ENCODE results near the gene HCRT.

HCRT gene

GRCh38 chr17:42183741-42184711 lies 1.2 kb downstream of the HCRT start:
- no peak overlapping the region for H3K4ac ChIP-seq (ENCODE audit: low read depth, low read length)
- no peak overlapping the region for H3K27ac ChIP-seq (ENCODE audit: low read depth, low read length)
- H3K23ac ChIP-seq (ENCODE audit: low read length), result no peak overlapping the region
- WGBS (ENCODE audit: extremely low coverage, insufficient coverage, insufficient read length), result no CpG with 5 or more reads among the region's 83 CpGs
- peak; percentile 51 to 74 for DNase-seq
- H3K9me3 ChIP-seq (ENCODE audit: insufficient read depth, low read depth, low read length), result peaks cover 6% of the 10 kb centered on the region
- no peak overlapping the region for H2AK5ac ChIP-seq (ENCODE audit: low read length)
- no peak overlapping the region for H4K8ac ChIP-seq (ENCODE audit: low read depth, low read length)
- H3K14ac ChIP-seq (ENCODE audit: low read length), result no peak overlapping the region
- H3K18ac ChIP-seq (ENCODE audit: low read length), result no peak overlapping the region
- peak overlapping the region; percentile 6 for H4K91ac ChIP-seq (ENCODE audit: low read depth, low read length)
- H3K27me3 ChIP-seq (ENCODE audit: insufficient read depth, low read length), result peaks cover 38% of the 10 kb centered on the region
- H2BK120ac ChIP-seq (ENCODE audit: insufficient read depth, low read length, poor library complexity), result peak overlapping the region; percentile 15
- peak overlapping the region; percentile 10 for H2AFZ ChIP-seq (ENCODE audit: insufficient read depth, low read length, poor library complexity)
- no peaks in the 10 kb centered on the region for H3K79me1 ChIP-seq (ENCODE audit: low read length)
- H2BK5ac ChIP-seq (ENCODE audit: low read depth, low read length, poor library complexity), result no peak overlapping the region
- peak overlapping the region; percentile 83 for H3K4me2 ChIP-seq (ENCODE audit: low read length)
- no peaks in the 10 kb centered on the region for H3K79me2 ChIP-seq (ENCODE audit: control insufficient read depth, insufficient read depth, low read length, poor library complexity)
- H4K12ac ChIP-seq (ENCODE audit: low read depth, low read length), result no peak overlapping the region
- peak overlapping the region; percentile 23 for H2BK12ac ChIP-seq (ENCODE audit: low read length)
- H3K4me1 ChIP-seq (ENCODE audit: control insufficient read depth in 1 of 2, insufficient read depth in 2 of 2, low read length in 2 of 2), result peaks cover 12 to 22% of the 10 kb centered on the region in 2 experiments
- no peaks in the 10 kb centered on the region for H3K36me3 ChIP-seq (ENCODE audit: control insufficient read depth in 1 of 2, insufficient read depth in 2 of 2, low read length in 2 of 2)
- H3K9ac ChIP-seq (ENCODE audit: low read length), result no peak overlapping the region
- peak overlapping the region; percentile 51 for H3K4me3 ChIP-seq (ENCODE audit: low read depth, low read length)

- no CpG with 5 or more reads among the region's 9 CpGs for WGBS (ENCODE audit: extremely low coverage, insufficient coverage, insufficient read length)
- H3K23ac ChIP-seq (ENCODE audit: low read length), result no peak overlapping the region
- H4K8ac ChIP-seq (ENCODE audit: low read depth, low read length), result no peak overlapping the region
- H3K36me3 ChIP-seq (ENCODE audit: control insufficient read depth in 1 of 2, insufficient read depth in 2 of 2, low read length in 2 of 2), result no peaks in the 10 kb centered on the region
- H3K4me2 ChIP-seq (ENCODE audit: low read length), result no peak overlapping the region
- H3K9ac ChIP-seq (ENCODE audit: low read length), result no peak overlapping the region
- no peak overlapping the region for H2AK5ac ChIP-seq (ENCODE audit: low read length)
- no peak overlapping the region for H3K27ac ChIP-seq (ENCODE audit: low read depth, low read length)
- H3K9me3 ChIP-seq (ENCODE audit: insufficient read depth, low read depth, low read length), result peaks cover 9% of the 10 kb centered on the region
- H2AFZ ChIP-seq (ENCODE audit: insufficient read depth, low read length, poor library complexity), result no peak overlapping the region
- no peak overlapping the region for H3K18ac ChIP-seq (ENCODE audit: low read length)
- H3K14ac ChIP-seq (ENCODE audit: low read length), result no peak overlapping the region
- H3K79me1 ChIP-seq (ENCODE audit: low read length), result no peaks in the 10 kb centered on the region
- DNase-seq, result no peak
- H2BK120ac ChIP-seq (ENCODE audit: insufficient read depth, low read length, poor library complexity), result no peak overlapping the region
- peaks cover 38% of the 10 kb centered on the region for H3K27me3 ChIP-seq (ENCODE audit: insufficient read depth, low read length)
- H4K91ac ChIP-seq (ENCODE audit: low read depth, low read length), result no peak overlapping the region
- no peak overlapping the region for H4K12ac ChIP-seq (ENCODE audit: low read depth, low read length)
- no peaks in the 10 kb centered on the region for H3K79me2 ChIP-seq (ENCODE audit: control insufficient read depth, insufficient read depth, low read length, poor library complexity)
- H3K4ac ChIP-seq (ENCODE audit: low read depth, low read length), result no peak overlapping the region
- no peak overlapping the region for H2BK12ac ChIP-seq (ENCODE audit: low read length)
- no peak overlapping the region for H2BK5ac ChIP-seq (ENCODE audit: low read depth, low read length, poor library complexity)
- H3K4me1 ChIP-seq (ENCODE audit: control insufficient read depth in 1 of 2, insufficient read depth in 2 of 2, low read length in 2 of 2), result peaks cover 12 to 22% of the 10 kb centered on the region in 2 experiments
- H3K4me3 ChIP-seq (ENCODE audit: low read depth, low read length), result no peak overlapping the region
Measured at GRCh38 chr17:42182927-42183734, 2.1 kb downstream of the HCRT start.

- H3K36me3 ChIP-seq (ENCODE audit: control insufficient read depth in 1 of 2, insufficient read depth in 2 of 2, low read length in 2 of 2), result no peaks in the 10 kb centered on the region
- DNase-seq, result no peak
- H3K27me3 ChIP-seq (ENCODE audit: insufficient read depth, low read length), result peaks cover 38% of the 10 kb centered on the region
- no peak overlapping the region for H2BK5ac ChIP-seq (ENCODE audit: low read depth, low read length, poor library complexity)
- peaks cover 9% of the 10 kb centered on the region for H3K9me3 ChIP-seq (ENCODE audit: insufficient read depth, low read depth, low read length)
- no peak overlapping the region for H3K14ac ChIP-seq (ENCODE audit: low read length)
- no peak overlapping the region for H4K12ac ChIP-seq (ENCODE audit: low read depth, low read length)
- H2BK120ac ChIP-seq (ENCODE audit: insufficient read depth, low read length, poor library complexity), result no peak overlapping the region
- no peak overlapping the region for H4K8ac ChIP-seq (ENCODE audit: low read depth, low read length)
- no peak overlapping the region for H3K23ac ChIP-seq (ENCODE audit: low read length)
- no peak overlapping the region for H3K27ac ChIP-seq (ENCODE audit: low read depth, low read length)
- H3K9ac ChIP-seq (ENCODE audit: low read length), result no peak overlapping the region
- no peak overlapping the region for H3K4me3 ChIP-seq (ENCODE audit: low read depth, low read length)
- H3K4me2 ChIP-seq (ENCODE audit: low read length), result no peak overlapping the region
- WGBS (ENCODE audit: extremely low coverage, insufficient coverage, insufficient read length), result no CpG with 5 or more reads among the region's 2 CpGs
- no peak overlapping the region for H2AFZ ChIP-seq (ENCODE audit: insufficient read depth, low read length, poor library complexity)
- no peak overlapping the region for H3K4ac ChIP-seq (ENCODE audit: low read depth, low read length)
- no peak overlapping the region for H2BK12ac ChIP-seq (ENCODE audit: low read length)
- no peak overlapping the region for H4K91ac ChIP-seq (ENCODE audit: low read depth, low read length)
- H2AK5ac ChIP-seq (ENCODE audit: low read length), result no peak overlapping the region
- H3K79me1 ChIP-seq (ENCODE audit: low read length), result no peaks in the 10 kb centered on the region
- H3K79me2 ChIP-seq (ENCODE audit: control insufficient read depth, insufficient read depth, low read length, poor library complexity), result no peaks in the 10 kb centered on the region
- no peak overlapping the region for H3K18ac ChIP-seq (ENCODE audit: low read length)
- H3K4me1 ChIP-seq (ENCODE audit: control insufficient read depth in 1 of 2, insufficient read depth in 2 of 2, low read length in 2 of 2), result peaks cover 12 to 22% of the 10 kb centered on the region in 2 experiments
Measured at GRCh38 chr17:42181851-42182207, 3.4 kb downstream of the HCRT start.

- Histone ChIP-seq H3K79me1 (ENCODE audit: low read length) (no peaks in the 10 kb centered on the region), H3K4me2 (ENCODE audit: low read length) (no peak within 1 kb of the TSS), H2AFZ (ENCODE audit: insufficient read depth, low read length, poor library complexity) (no peak within 1 kb of the TSS), H3K4me1 (ENCODE audit: control insufficient read depth in 1 of 2, insufficient read depth in 2 of 2, low read length in 2 of 2) (peaks cover 12 to 22% of the 10 kb centered on the region in 2 experiments), H3K9ac (ENCODE audit: low read length) (no peak within 1 kb of the TSS), H3K18ac (ENCODE audit: low read length) (no peak within 1 kb of the TSS), H3K4me3 (ENCODE audit: low read depth, low read length) (no peak within 1 kb of the TSS), H3K23ac (ENCODE audit: low read length) (no peak within 1 kb of the TSS), H4K91ac (ENCODE audit: low read depth, low read length) (no peak within 1 kb of the TSS), H2BK12ac (ENCODE audit: low read length) (no peak within 1 kb of the TSS), H3K79me2 (ENCODE audit: control insufficient read depth, insufficient read depth, low read length, poor library complexity) (no peaks in the 10 kb centered on the region), H4K12ac (ENCODE audit: low read depth, low read length) (no peak within 1 kb of the TSS), H2BK120ac (ENCODE audit: insufficient read depth, low read length, poor library complexity) (no peak within 1 kb of the TSS), H2AK5ac (ENCODE audit: low read length) (no peak within 1 kb of the TSS), H4K8ac (ENCODE audit: low read depth, low read length) (no peak within 1 kb of the TSS), H2BK5ac (ENCODE audit: low read depth, low read length, poor library complexity) (no peak within 1 kb of the TSS), H3K27ac (ENCODE audit: low read depth, low read length) (no peak within 1 kb of the TSS), H3K14ac (ENCODE audit: low read length) (no peak within 1 kb of the TSS), H3K9me3 (ENCODE audit: insufficient read depth, low read depth, low read length) (peaks cover 9% of the 10 kb centered on the region), H3K4ac (ENCODE audit: low read depth, low read length) (no peak within 1 kb of the TSS), H3K36me3 (ENCODE audit: control insufficient read depth in 1 of 2, insufficient read depth in 2 of 2, low read length in 2 of 2) (no peaks in the 10 kb centered on the region), H3K27me3 (ENCODE audit: insufficient read depth, low read length) (peaks cover 38% of the 10 kb centered on the region)
- no CpG with 5 or more reads among the region's 60 CpGs for WGBS (ENCODE audit: extremely low coverage, insufficient coverage, insufficient read length)
- DNase-seq, result peak; percentile 32 to 55
Measured at GRCh38 chr17:42180922-42181850, 4.1 kb downstream of the HCRT start, which contains the start of gene KCNH4. TSS of gene KCNH4 (minus strand) at chr17:42181142. CDS start at chr17:42180945, 197 bp downstream.
